GM23338 (cell line): Measurements from ENCODE around the gene STAT4. TPM values are rescaled to one million over a fixed set of nuclear protein-coding genes. Genes with fewer than 3 reads are reported as not detected.

Source experiments
- ATAC-seq: fragments of 200-7000 bp; cut with Tn5 transposase; 3 replicates; pipeline ENCODE4 v1.9.1; 2020
- DNase-seq: peaks from one replicate; pipeline ENCODE4 v3.0.0-alpha.2; 2015; ENCODE audit warnings: low spot score
- H2AFZ ChIP-seq: fragments of 200-600 bp; sonication (generic); 2 replicates; pipeline ENCODE4 v1.8.0; 2016; ENCODE audit warnings: antibody characterized with exemption, mild to moderate bottlenecking, moderate library complexity
- H3F3A ChIP-seq: fragments of 200-600 bp; sonication (generic); replicated peaks from 2 replicates; pipeline ENCODE4 v1.8.0; 2017; ENCODE audit warnings: antibody characterized with exemption, mixed run types, low read depth
- H3K27ac ChIP-seq: fragments of 200-600 bp; sonication (generic); 2 replicates; pipeline ENCODE4 v1.6.1; 2016; ENCODE audit warnings: low read depth
- H3K27me3 ChIP-seq: fragments of 200-600 bp; sonication (generic); 2 replicates; pipeline ENCODE4 v1.8.0; 2016; ENCODE audit warnings: mild to moderate bottlenecking, mixed run types, moderate library complexity; ENCODE audit not compliant: insufficient read depth
- H3K36me3 ChIP-seq: fragments of 200-600 bp; sonication (generic); 2 replicates; pipeline ENCODE4 v1.8.0; 2016; ENCODE audit warnings: mild to moderate bottlenecking; ENCODE audit not compliant: insufficient read depth
- H3K4me1 ChIP-seq: fragments of 200-600 bp; sonication (generic); 2 replicates; pipeline ENCODE4 v1.8.0; 2016; ENCODE audit warnings: mild to moderate bottlenecking, moderate library complexity; ENCODE audit not compliant: insufficient read depth
- H3K4me2 ChIP-seq: fragments of 200-600 bp; sonication (generic); 2 replicates; pipeline ENCODE4 v1.7.1; 2017; ENCODE audit warnings: mixed run types
- H3K4me3 ChIP-seq: fragments of 200-600 bp; sonication (generic); 2 replicates; pipeline ENCODE4 v1.6.1; 2016; ENCODE audit warnings: mixed run types
- H3K79me2 ChIP-seq: fragments of 200-600 bp; sonication (generic); replicated peaks from 2 replicates; pipeline ENCODE4 v1.8.0; 2017; ENCODE audit warnings: mild to moderate bottlenecking; ENCODE audit not compliant: insufficient read depth
- H3K9me2 ChIP-seq: fragments of 200-600 bp; sonication (generic); 2 replicates; pipeline ENCODE4 v1.8.0; 2017; ENCODE audit not compliant: insufficient read depth
- H4K20me1 ChIP-seq: fragments of 200-600 bp; sonication (generic); replicated peaks from 2 replicates; pipeline ENCODE4 v1.8.0; 2017; ENCODE audit warnings: mild to moderate bottlenecking; ENCODE audit not compliant: insufficient read depth
- H3K27ac Mint-ChIP-seq: 2 replicates; pipeline ENCODE4 v1.8.0; 2020; ENCODE audit warnings: inconsistent platforms, mild to moderate bottlenecking, moderate library complexity, mixed read lengths
- H3K27me3 Mint-ChIP-seq: 3 replicates; pipeline ENCODE4 v1.8.0; 2022; ENCODE audit warnings: low read depth, mild to moderate bottlenecking, moderate library complexity, mixed read lengths, inconsistent platforms; ENCODE audit not compliant: insufficient read depth, poor library complexity
- H3K36me3 Mint-ChIP-seq: 3 replicates; pipeline ENCODE4 v1.8.0; 2021; ENCODE audit warnings: low read depth, mild to moderate bottlenecking, inconsistent platforms, moderate library complexity, mixed read lengths
- H3K4me1 Mint-ChIP-seq: 3 replicates; pipeline ENCODE4 v1.8.0; 2020; ENCODE audit warnings: mild to moderate bottlenecking, inconsistent platforms, mixed read lengths
- H3K4me3 Mint-ChIP-seq: 3 replicates; pipeline ENCODE4 v1.8.0; 2021; ENCODE audit warnings: moderate library complexity, mild to moderate bottlenecking, inconsistent platforms, mixed read lengths
- H3K9me3 Mint-ChIP-seq: 3 replicates; pipeline ENCODE4 v1.8.0; 2020; ENCODE audit warnings: moderate library complexity, mild to moderate bottlenecking, inconsistent platforms, mixed read lengths
- CREB1 ChIP-seq: fragments of 250-450 bp; sonication (Bioruptor Pico); IDR thresholded peaks from 2 replicates; pipeline ENCODE4 v1.5.0; 2020; ENCODE audit warnings: low read depth, mild to moderate bottlenecking, moderate library complexity
- CTCF ChIP-seq, 2 experiments: fragments of 200-600 bp in 1 of 2; sonication (generic) in 1 of 2; conservative IDR thresholded peaks; 2 replicates each; pipeline versions ENCODE4 v1.5.1 to v1.6.1; 2016 to 2017; ENCODE audit warnings: antibody characterized with exemption in 2 of 2, low read depth in 2 of 2, mild to moderate bottlenecking in 2 of 2, moderate library complexity in 1 of 2
- ETS1 ChIP-seq: IDR thresholded peaks from 2 replicates; pipeline ENCODE4 v1.6.1; 2016; ENCODE audit warnings: antibody characterized with exemption
- EZH2 ChIP-seq: fragments of 200-600 bp; sonication (generic); IDR thresholded peaks from one replicate; pipeline ENCODE4 v1.8.0; 2017; ENCODE audit warnings: antibody characterized with exemption, mild to moderate bottlenecking, low read depth; ENCODE audit not compliant: unreplicated experiment
- POLR2AphosphoS5 ChIP-seq: IDR thresholded peaks from 2 replicates; pipeline ENCODE4 v1.6.1; 2016; ENCODE audit warnings: antibody characterized with exemption, low read depth
- REST ChIP-seq: IDR thresholded peaks from one replicate; pipeline ENCODE4 v1.6.1; 2018; ENCODE audit warnings: antibody characterized with exemption; ENCODE audit not compliant: unreplicated experiment
- STAT1 ChIP-seq: IDR thresholded peaks from one replicate; pipeline ENCODE4 v1.6.1; 2016; ENCODE audit warnings: antibody characterized with exemption; ENCODE audit not compliant: unreplicated experiment
- ZNF114 ChIP-seq: fragments of 250-450 bp; sonication (Bioruptor Pico); IDR thresholded peaks from 2 replicates; pipeline ENCODE4 v1.5.0; 2020; ENCODE audit warnings: mild to moderate bottlenecking, moderate library complexity
- ZNF331 ChIP-seq: fragments of 250-450 bp; sonication (Bioruptor Pico); IDR thresholded peaks from 2 replicates; pipeline ENCODE4 v1.5.0; 2020; ENCODE audit warnings: low read depth, mild to moderate bottlenecking, moderate library complexity
- polyA plus RNA-seq: library from polyadenylated mRNA; unstranded; fragments of >200 nt; fragmentation: Nextera tagmentation; extraction: Ambion mirVana; gene quantifications from 2 replicates; pipeline ENCODE4 v1.2.1, GENCODE V29; 2016
- total RNA-seq: library from RNA; depleted of rRNA; stranded (reverse); fragments of >200 nt; shearing (Covaris generic); gene quantifications from 2 replicates; pipeline ENCODE4 v1.2.3, GENCODE V29; 2014

STAT4 gene
- total and polyA plus RNA-seq, 2 experiments from 2014 or later: 0.52 to 0.86 TPM

GRCh38 chr2:191178806-191179514 is 28.2 kb upstream of the STAT4 start (continued):
- TF ChIP-seq REST: no peak
- TF ChIP-seq ZNF114: no peak
- TF ChIP-seq POLR2AphosphoS5: no peak
- no peak for TF ChIP-seq CREB1
- TF ChIP-seq ZNF331 (CRISPR knock-in tag): no peak
- TF ChIP-seq STAT1: no peak
- TF ChIP-seq ETS1: no peak
- TF ChIP-seq CTCF (conservative IDR thresholded peaks at IDR 0.05; ENCODE audit: low read depth in 2 of 2): no peak

- no peak overlapping the region for H3K4me2 ChIP-seq
- Mint-ChIP-seq H3K27me3 (peaks cover 2% of the 10 kb centered on the region), H3K27ac (no peak overlapping the region), H3K36me3 (no peaks in the 10 kb centered on the region), H3K9me3 (no peaks in the 10 kb centered on the region), H3K4me1 (peaks cover 13% of the 10 kb centered on the region), H3K4me3 (no peak overlapping the region)
- H3K4me1 ChIP-seq: peaks cover 8% of the 10 kb centered on the region
- H2AFZ ChIP-seq: no peak overlapping the region
- H3K27me3 ChIP-seq: no peaks in the 10 kb centered on the region
- H3K36me3 ChIP-seq: no peaks in the 10 kb centered on the region
- H3K27ac ChIP-seq: no peak overlapping the region
- H3K79me2 ChIP-seq: no peaks in the 10 kb centered on the region
- TF ChIP-seq ZNF114: no peak
- TF ChIP-seq ZNF331 (CRISPR knock-in tag): no peak
- no peak for TF ChIP-seq CTCF (conservative IDR thresholded peaks at IDR 0.05; ENCODE audit: low read depth in 2 of 2)
- TF ChIP-seq EZH2: no peak
- TF ChIP-seq POLR2AphosphoS5: no peak
- no peak for TF ChIP-seq REST
- DNase-seq (no peak), ATAC-seq (no peak)
- no peaks in the 10 kb centered on the region for H4K20me1 ChIP-seq
- no peak overlapping the region for H3K4me3 ChIP-seq
- H3K9me2 ChIP-seq: peaks cover 9% of the 10 kb centered on the region; the same call in 1 of the 2 replicates
- no peaks in the 10 kb centered on the region for H3F3A ChIP-seq
These were observed 27.2 kb upstream of the STAT4 start for GRCh38 chr2:191177751-191178736.
